K562 (cell line): ENCODE data around the gene INHA. TPM values are rescaled to one million over a fixed set of nuclear protein-coding genes. Genes with fewer than 3 reads are reported as not detected.

Experiments
- COPS2 ChIP-seq: fragments of 450-650 bp; conservative IDR thresholded peaks from 2 replicates; pipeline ENCODE4 v1.6.1; 2016; ENCODE audit warnings: mild to moderate bottlenecking, moderate library complexity
- DNMT1 ChIP-seq: fragments of 450-650 bp; IDR thresholded peaks from 2 replicates; pipeline ENCODE4 v1.6.1; 2016; ENCODE audit warnings: antibody characterized with exemption, mild to moderate bottlenecking
- ETS2 ChIP-seq: IDR thresholded peaks from 2 replicates; pipeline ENCODE4 v1.6.1; 2016; ENCODE audit warnings: borderline replicate concordance, missing genetic modification characterization, mild to moderate bottlenecking, moderate library complexity, missing compliant biosample characterization; ENCODE audit not compliant: poor library complexity, severe bottlenecking
- FOXJ3 ChIP-seq: sonication (generic); formaldehyde crosslinking; IDR thresholded peaks from 2 replicates; pipeline ENCODE4 v1.4.0; 2020; ENCODE audit warnings: mild to moderate bottlenecking, missing genetic modification reagents
- PPARD ChIP-seq: fragments of 250-450 bp; sonication (Bioruptor Pico); IDR thresholded peaks from 2 replicates; pipeline ENCODE4 v1.8.0; 2022; ENCODE audit warnings: inconsistent platforms, mild to moderate bottlenecking, moderate library complexity
- PYGO2 ChIP-seq: fragments of 450-650 bp; IDR thresholded peaks from 2 replicates; pipeline ENCODE4 v1.6.1; 2016; ENCODE audit warnings: mild to moderate bottlenecking, missing genetic modification characterization, moderate library complexity, missing compliant biosample characterization
- SMARCA4 ChIP-seq: fragments of 450-650 bp; IDR thresholded peaks from 2 replicates; pipeline ENCODE4 v1.6.1; 2016
- SOX6 ChIP-seq: fragments of 450-650 bp; IDR thresholded peaks from 2 replicates; pipeline ENCODE4 v1.6.1; 2014; ENCODE audit warnings: mild to moderate bottlenecking
- XRCC3 ChIP-seq: fragments of 450-650 bp; IDR thresholded peaks from 2 replicates; pipeline ENCODE4 v1.6.1; 2017; ENCODE audit warnings: mild to moderate bottlenecking, moderate library complexity
- ZC3H4 ChIP-seq: sonication (generic); formaldehyde crosslinking; IDR thresholded peaks from 2 replicates; pipeline ENCODE4 v1.9.0; 2021; ENCODE audit warnings: missing genetic modification reagents, borderline replicate concordance
- ZNF511 ChIP-seq: sonication (generic); formaldehyde crosslinking; IDR thresholded peaks from 2 replicates; pipeline ENCODE4 v1.8.0; 2022; ENCODE audit warnings: mild to moderate bottlenecking, missing genetic modification reagents
- ZNF584 ChIP-seq: fragments of 200-800 bp; sonication (Bioruptor generic); IDR thresholded peaks from 2 replicates; pipeline ENCODE4 v1.6.1; 2016; ENCODE audit warnings: low read depth, mild to moderate bottlenecking, missing genetic modification characterization, missing compliant biosample characterization
- ZNF707 ChIP-seq: fragments of 250-450 bp; sonication (Bioruptor Pico); conservative IDR thresholded peaks from 2 replicates; pipeline ENCODE4 v1.8.0; 2022; ENCODE audit warnings: inconsistent platforms, mild to moderate bottlenecking, moderate library complexity
- polyA plus RNA-seq, 8 experiments: library from polyadenylated mRNA; depleted of rRNA in 4 of 8; stranded (reverse) in 5 of 8; unstranded in 3 of 8; fragments of >200 nt; fragmentation: Nextera tagmentation in 2 of 8; fragmentation: Illumina TruSeq in 1 of 8; extraction: Ambion mirVana in 2 of 8; extraction: Trizol in 1 of 8; gene quantifications; 2 replicates each; pipeline versions ENCODE4 v1.2.1 to v1.2.3, GENCODE V29; 2011 to 2014; ENCODE audit warnings: inconsistent platforms in 1 of 8, missing spikeins in 1 of 8
- total RNA-seq, 7 experiments: library from RNA; depleted of rRNA in 6 of 7; stranded (reverse); fragments of >200 nt in 6 of 7; fragmentation: Illumina TruSeq in 2 of 7; extraction: Trizol in 2 of 7; gene quantifications; 2 replicates each; pipeline versions ENCODE4 v1.2.1 to v1.2.3, GENCODE V29; 2011 to 2021; ENCODE audit warnings: low replicate concordance in 1 of 7
- TF ChIP-seq, protein P1 (sequence below): IDR thresholded peaks from 2 replicates; pipeline ENCODE4 v1.6.1; 2011; ENCODE audit warnings: borderline replicate concordance, low read depth, mild to moderate bottlenecking, moderate library complexity, low read length; ENCODE audit not compliant: insufficient read depth, poor library complexity, severe bottlenecking
- TF ChIP-seq, protein P2 (sequence below), 2 experiments: IDR thresholded peaks in 1 of 2; conservative IDR thresholded peaks in 1 of 2; 2 replicates each; pipeline ENCODE4 v1.6.1; 2016; ENCODE audit warnings: low read depth in 2 of 2, mild to moderate bottlenecking in 1 of 2, missing compliant biosample characterization in 1 of 2, missing genetic modification characterization in 1 of 2, moderate library complexity in 1 of 2
- TF ChIP-seq, protein P3 (sequence below): sonication (generic); formaldehyde crosslinking; IDR thresholded peaks from 2 replicates; pipeline ENCODE4 v1.9.0; 2022; ENCODE audit warnings: mild to moderate bottlenecking, missing genetic modification reagents
- TF ChIP-seq, protein P4 (sequence below): sonication (generic); formaldehyde crosslinking; IDR thresholded peaks from 2 replicates; pipeline ENCODE4 v1.8.1; 2023; ENCODE audit warnings: mild to moderate bottlenecking, missing genetic modification reagents

The INHA gene
- total and polyA plus RNA-seq, 9 of the 15 experiments (the other 6 are each of a cell fraction or from before 2014, with no cell fraction given) = 0.07 to 1.9 (median 0.40) TPM

- TF ChIP-seq PPARD (CRISPR knock-in tag) = no peak
- TF ChIP-seq, protein P1, sequence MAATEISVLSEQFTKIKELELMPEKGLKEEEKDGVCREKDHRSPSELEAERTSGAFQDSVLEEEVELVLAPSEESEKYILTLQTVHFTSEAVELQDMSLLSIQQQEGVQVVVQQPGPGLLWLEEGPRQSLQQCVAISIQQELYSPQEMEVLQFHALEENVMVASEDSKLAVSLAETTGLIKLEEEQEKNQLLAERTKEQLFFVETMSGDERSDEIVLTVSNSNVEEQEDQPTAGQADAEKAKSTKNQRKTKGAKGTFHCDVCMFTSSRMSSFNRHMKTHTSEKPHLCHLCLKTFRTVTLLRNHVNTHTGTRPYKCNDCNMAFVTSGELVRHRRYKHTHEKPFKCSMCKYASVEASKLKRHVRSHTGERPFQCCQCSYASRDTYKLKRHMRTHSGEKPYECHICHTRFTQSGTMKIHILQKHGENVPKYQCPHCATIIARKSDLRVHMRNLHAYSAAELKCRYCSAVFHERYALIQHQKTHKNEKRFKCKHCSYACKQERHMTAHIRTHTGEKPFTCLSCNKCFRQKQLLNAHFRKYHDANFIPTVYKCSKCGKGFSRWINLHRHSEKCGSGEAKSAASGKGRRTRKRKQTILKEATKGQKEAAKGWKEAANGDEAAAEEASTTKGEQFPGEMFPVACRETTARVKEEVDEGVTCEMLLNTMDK = no peak
- TF ChIP-seq DNMT1 = no peak
- TF ChIP-seq FOXJ3 = no peak
- TF ChIP-seq SMARCA4 = peak; percentile 93
- TF ChIP-seq ZNF584 (CRISPR knock-in tag) = 0 out of 2 replicates have a peak, but pooled peaks have one; percentile 39
- TF ChIP-seq SOX6 = peak; percentile 70
- TF ChIP-seq ZNF707 = no peak
- no peak for TF ChIP-seq XRCC3
- no peak for TF ChIP-seq COPS2
- TF ChIP-seq, protein P2, sequence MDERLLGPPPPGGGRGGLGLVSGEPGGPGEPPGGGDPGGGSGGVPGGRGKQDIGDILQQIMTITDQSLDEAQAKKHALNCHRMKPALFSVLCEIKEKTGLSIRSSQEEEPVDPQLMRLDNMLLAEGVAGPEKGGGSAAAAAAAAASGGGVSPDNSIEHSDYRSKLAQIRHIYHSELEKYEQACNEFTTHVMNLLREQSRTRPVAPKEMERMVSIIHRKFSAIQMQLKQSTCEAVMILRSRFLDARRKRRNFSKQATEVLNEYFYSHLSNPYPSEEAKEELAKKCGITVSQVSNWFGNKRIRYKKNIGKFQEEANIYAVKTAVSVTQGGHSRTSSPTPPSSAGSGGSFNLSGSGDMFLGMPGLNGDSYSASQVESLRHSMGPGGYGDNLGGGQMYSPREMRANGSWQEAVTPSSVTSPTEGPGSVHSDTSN (CRISPR knock-in tag; IDR thresholded peaks at IDR 0.05; ENCODE audit: low read depth) = no peak
- TF ChIP-seq, protein P2 (tag; conservative IDR thresholded peaks at IDR 0.05; ENCODE audit: low read depth) = no peak
- TF ChIP-seq ZC3H4 (CRISPR knock-in tag) = no peak
- no peak for TF ChIP-seq ZNF511 (CRISPR knock-in tag)
- TF ChIP-seq ETS2 (tag) = no peak
- TF ChIP-seq, protein P3, sequence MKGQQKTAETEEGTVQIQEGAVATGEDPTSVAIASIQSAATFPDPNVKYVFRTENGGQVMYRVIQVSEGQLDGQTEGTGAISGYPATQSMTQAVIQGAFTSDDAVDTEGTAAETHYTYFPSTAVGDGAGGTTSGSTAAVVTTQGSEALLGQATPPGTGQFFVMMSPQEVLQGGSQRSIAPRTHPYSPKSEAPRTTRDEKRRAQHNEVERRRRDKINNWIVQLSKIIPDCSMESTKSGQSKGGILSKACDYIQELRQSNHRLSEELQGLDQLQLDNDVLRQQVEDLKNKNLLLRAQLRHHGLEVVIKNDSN (CRISPR knock-in tag) = no peak
- TF ChIP-seq PYGO2 (tag) = no peak
- TF ChIP-seq, protein P4, sequence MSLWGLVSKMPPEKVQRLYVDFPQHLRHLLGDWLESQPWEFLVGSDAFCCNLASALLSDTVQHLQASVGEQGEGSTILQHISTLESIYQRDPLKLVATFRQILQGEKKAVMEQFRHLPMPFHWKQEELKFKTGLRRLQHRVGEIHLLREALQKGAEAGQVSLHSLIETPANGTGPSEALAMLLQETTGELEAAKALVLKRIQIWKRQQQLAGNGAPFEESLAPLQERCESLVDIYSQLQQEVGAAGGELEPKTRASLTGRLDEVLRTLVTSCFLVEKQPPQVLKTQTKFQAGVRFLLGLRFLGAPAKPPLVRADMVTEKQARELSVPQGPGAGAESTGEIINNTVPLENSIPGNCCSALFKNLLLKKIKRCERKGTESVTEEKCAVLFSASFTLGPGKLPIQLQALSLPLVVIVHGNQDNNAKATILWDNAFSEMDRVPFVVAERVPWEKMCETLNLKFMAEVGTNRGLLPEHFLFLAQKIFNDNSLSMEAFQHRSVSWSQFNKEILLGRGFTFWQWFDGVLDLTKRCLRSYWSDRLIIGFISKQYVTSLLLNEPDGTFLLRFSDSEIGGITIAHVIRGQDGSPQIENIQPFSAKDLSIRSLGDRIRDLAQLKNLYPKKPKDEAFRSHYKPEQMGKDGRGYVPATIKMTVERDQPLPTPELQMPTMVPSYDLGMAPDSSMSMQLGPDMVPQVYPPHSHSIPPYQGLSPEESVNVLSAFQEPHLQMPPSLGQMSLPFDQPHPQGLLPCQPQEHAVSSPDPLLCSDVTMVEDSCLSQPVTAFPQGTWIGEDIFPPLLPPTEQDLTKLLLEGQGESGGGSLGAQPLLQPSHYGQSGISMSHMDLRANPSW (CRISPR knock-in tag) = no peak
Observed at GRCh38 chr2:219571311-219572236, 536 bp upstream of the INHA start, which contains the start of gene OBSL1 (continued).
